Heart left ventricle (tissue), 16 donors: ENCODE measurements around the gene TBC1D19. TPM values are rescaled to one million over a fixed set of nuclear protein-coding genes. Genes with fewer than 3 reads are reported as not detected.

ENCODE experiments used
- ATAC-seq, 4 donors: fragments of 200-7000 bp; cut with Tn5 transposase; one replicate each; pipeline ENCODE4 v1.9.1; 2020 to 2022; ENCODE audit warnings: moderate library complexity in 4 of 4, mild to moderate bottlenecking in 3 of 4, moderate number of reproducible peaks in 1 of 4
- DNase-seq, 5 donors: peaks; one replicate each; pipeline ENCODE4 v3.0.0-alpha.2; 2020
- H3K27ac ChIP-seq, 12 donors: fragments of 200-600 bp; sonication (generic) in 4 of 12; one replicate each; pipeline versions ENCODE4 v1.5.0 to v1.8.0; 2016 to 2022; ENCODE audit warnings: mild to moderate bottlenecking in 2 of 12
- H3K27me3 ChIP-seq, 9 donors: fragments of 200-600 bp; sonication (generic) in 2 of 9; one replicate each; pipeline versions ENCODE4 v1.5.1 to v1.8.0; 2016 to 2022; ENCODE audit warnings: mild to moderate bottlenecking in 3 of 9
- H3K36me3 ChIP-seq, 9 donors: fragments of 200-600 bp; sonication (generic) in 2 of 9; one replicate each; pipeline versions ENCODE4 v1.5.0 to v1.8.0; 2018 to 2022; ENCODE audit warnings: mild to moderate bottlenecking in 2 of 9
- H3K4me1 ChIP-seq, 12 donors: fragments of 200-600 bp; sonication (generic) in 4 of 12; one replicate each; pipeline versions ENCODE4 v1.5.0 to v1.8.0; 2016 to 2022; ENCODE audit warnings: mild to moderate bottlenecking in 3 of 12
- H3K4me3 ChIP-seq, 12 donors: fragments of 200-600 bp; sonication (generic) in 4 of 12; one replicate each; pipeline versions ENCODE4 v1.5.0 to v1.8.0; 2017 to 2022; ENCODE audit warnings: mild to moderate bottlenecking in 9 of 12, moderate library complexity in 4 of 12
- H3K9me3 ChIP-seq, 12 donors: fragments of 200-600 bp; sonication (generic) in 4 of 12; one replicate each; pipeline versions ENCODE4 v1.5.0 to v1.8.0; 2016 to 2022; ENCODE audit warnings: mild to moderate bottlenecking in 1 of 12
- CTCF ChIP-seq, 12 donors: fragments of 200-600 bp; sonication (generic) in 4 of 12; IDR thresholded peaks; one replicate each; pipeline versions ENCODE4 v1.5.0 to v1.8.0; 2018 to 2022; ENCODE audit warnings: antibody characterized with exemption in 12 of 12, mild to moderate bottlenecking in 5 of 12
- POLR2A ChIP-seq, 2 donors: fragments of 450-650 bp; IDR thresholded peaks; one replicate each; pipeline ENCODE4 v1.6.1; 2017; ENCODE audit warnings: antibody characterized with exemption in 2 of 2, mild to moderate bottlenecking in 2 of 2, moderate library complexity in 2 of 2
- WGBS, 4 donors: extraction: QIAGEN DNeasy Blood & Tissue Kit in 2 of 4; methylation state at CpG; one replicate each; pipeline versions ENCODE4 v1.1.5 to v1.1.7; 2013 to 2018; 5-methylcytosine and 5-hydroxymethylcytosine counted together
- intact Hi-C, 10 donors: fragments of 100-400 bp; cut with DNase I; formaldehyde crosslinking; loops; one replicate each; pipeline versions ENCODE4 v1.11.1 to v1.14.2; 2022
- polyA plus RNA-seq, 2 donors: library from polyadenylated mRNA; stranded (reverse); fragments of 200-250 nt; gene quantifications; one replicate each; pipeline ENCODE4 v1.2.3, GENCODE V29; 2013
- total RNA-seq, 9 donors: library from RNA; depleted of rRNA in 2 of 9; stranded (reverse); fragments of >200 nt in 2 of 9; fragmentation: NEBNext Ultra II Directional in 3 of 9; extraction: Animal tissue kit (Norgen Biotek cat#: 25700) in 3 of 9; gene quantifications; one replicate each; pipeline versions ENCODE4 v1.1.0 to v1.2.4, GENCODE V29; 2016 to 2023
- donor health status: ischemic (EF 13 %, LVEDD 7.1; RV severe dilation, severe dysfunction).
- donor health status: healthy with polysubstance abuse.
- donor health status: DM: no; HTN: yes; CAD: no.
- donor health status: DM: no; HTN: no; CAD: no.
- donor health status: ischemic (EF 25% LVEDD 6.9; RV normal size, moderate dysfunction).
- donor health status: ischemic (EF 25% LVEDD 5.7; RV mildly dilated, moderate dysfunction).
- donor health status: healthy.
- donor health status: DM: yes; HTN: yes; CAD: no.
- donor health status: ischemic (EF 35%, LVEDD 5.7; RV mildly dilated, moderate dysfunction).
- donor health status: nonischemic (EF 11% LVEDD 7.7; RV severe dilation, severe dysfunction).
- donor health status: DM: yes; HTN: yes; CAD: no.
- donor health status: PGD.
- donor health status: ischemic (EF 29% LVEDD 5.4; RV normal size, mild dysfunction).
- donor health status: nonischemic (EF 23%, LVEDD 6.1; RV moderate dilation, normal function).

The TBC1D19 gene
- total and polyA plus RNA-seq, 11 donors = 1.7 to 10.9 (median 9.2) TPM

GRCh38 chr4:26749867-26750266 is 166.0 kb downstream of the TBC1D19 start:
- ATAC-seq = no peak
- 87 to 93% (median 91%) methylated on average over 2 of the region's 2 CpGs for WGBS, 4 donors
- intact Hi-C loops = loop anchor here in 2 of 10 donors (5.0 kb wide), 2 partner anchors 107 to 112 kb away; partner anchors contain the start of gene STIM2 (in 1 of the 2)
- no peak overlapping the region for H3K27ac ChIP-seq
- H3K27me3 ChIP-seq = no peaks in the 10 kb centered on the region
- no peak overlapping the region for H3K4me3 ChIP-seq
- peaks cover 0 to 17% (median 8%) of the 10 kb centered on the region in 12 donors for H3K4me1 ChIP-seq
- peaks cover 0 to 31% (median 0%) of the 10 kb centered on the region in 9 donors for H3K36me3 ChIP-seq
- TF ChIP-seq POLR2A (IDR thresholded peaks at IDR 0.05) (no peak), CTCF (IDR thresholded peaks at IDR 0.05) (no peak)
- peaks cover 0 to under 1% (median 0%) of the 10 kb centered on the region in 12 donors for H3K9me3 ChIP-seq
- DNase-seq = no peak

- no peak overlapping the region for H3K4me3 ChIP-seq
- no peak for TF ChIP-seq POLR2A (IDR thresholded peaks at IDR 0.05)
- no peak for TF ChIP-seq CTCF (IDR thresholded peaks at IDR 0.05)
- ATAC-seq = no peak
- H3K27me3 ChIP-seq = no peaks in the 10 kb centered on the region
- H3K4me1 ChIP-seq = peaks cover 0 to 17% (median 8%) of the 10 kb centered on the region in 12 donors
- no peak overlapping the region for H3K27ac ChIP-seq
- intact Hi-C loops = loop anchor here in 2 of 10 donors (5.0 kb wide), 2 partner anchors 106 to 111 kb away; partner anchors contain the start of gene STIM2 (in 1 of the 2)
- H3K9me3 ChIP-seq = no peaks in the 10 kb centered on the region
- peaks cover 0 to 31% (median 0%) of the 10 kb centered on the region in 9 donors for H3K36me3 ChIP-seq
- no peak for DNase-seq
Observed at GRCh38 chr4:26751004-26751403, 167.1 kb downstream of the TBC1D19 start.

GRCh38 chr4:26751838-26752237 is 168.0 kb downstream of the TBC1D19 start:
- 64 to 82% (median 66%) methylated on average over 1 of the region's 1 CpG for WGBS, 4 donors
- Histone ChIP-seq H3K4me3 (no peak overlapping the region), H3K27ac (no peak overlapping the region), H3K27me3 (no peaks in the 10 kb centered on the region), H3K9me3 (no peaks in the 10 kb centered on the region), H3K4me1 (peaks cover 0 to 17% (median 8%) of the 10 kb centered on the region in 12 donors), H3K36me3 (peaks cover 0 to 31% (median 0%) of the 10 kb centered on the region in 9 donors)
- intact Hi-C loops = loop anchor here in 2 of 10 donors (5.0 kb wide), 2 partner anchors 105 to 110 kb away; partner anchors contain the start of gene STIM2 (in 1 of the 2)
- DNase-seq (no peak), ATAC-seq (no peak)
- no peak for TF ChIP-seq CTCF (IDR thresholded peaks at IDR 0.05)
- no peak for TF ChIP-seq POLR2A (IDR thresholded peaks at IDR 0.05)

GRCh38 chr4:26753187-26753586 is 169.3 kb downstream of the TBC1D19 start:
- peak in 1 of 4 donors; percentile 61 for ATAC-seq
- H3K27ac ChIP-seq = peak overlapping the region in 4 of 12 donors; percentile 21 to 56 (median 32)
- H3K27me3 ChIP-seq = no peaks in the 10 kb centered on the region
- H3K9me3 ChIP-seq = no peaks in the 10 kb centered on the region
- WGBS, 4 donors = 41 to 63% (median 58%) methylated on average over 2 of the region's 2 CpGs
- no peak overlapping the region for H3K4me3 ChIP-seq
- H3K4me1 ChIP-seq = peaks cover 0 to 17% (median 8%) of the 10 kb centered on the region in 12 donors
- TF ChIP-seq POLR2A (IDR thresholded peaks at IDR 0.05) (no peak), CTCF (IDR thresholded peaks at IDR 0.05) (no peak)
- peaks cover 0 to 31% (median 0%) of the 10 kb centered on the region in 9 donors for H3K36me3 ChIP-seq
- no peak for DNase-seq
- intact Hi-C loops = loop anchor here in 2 of 10 donors (5.0 kb wide), 2 partner anchors 104 to 109 kb away; partner anchors contain the start of gene STIM2 (in 1 of the 2)
